ENCODE measurements around the gene KLHL36. TPM values are rescaled to one million over a fixed set of nuclear protein-coding genes. Genes with fewer than 3 reads are reported as not detected.

KLHL36 gene
- total RNA-seq, 1 donor from 2014 or later = 43.8 TPM

DNA sequence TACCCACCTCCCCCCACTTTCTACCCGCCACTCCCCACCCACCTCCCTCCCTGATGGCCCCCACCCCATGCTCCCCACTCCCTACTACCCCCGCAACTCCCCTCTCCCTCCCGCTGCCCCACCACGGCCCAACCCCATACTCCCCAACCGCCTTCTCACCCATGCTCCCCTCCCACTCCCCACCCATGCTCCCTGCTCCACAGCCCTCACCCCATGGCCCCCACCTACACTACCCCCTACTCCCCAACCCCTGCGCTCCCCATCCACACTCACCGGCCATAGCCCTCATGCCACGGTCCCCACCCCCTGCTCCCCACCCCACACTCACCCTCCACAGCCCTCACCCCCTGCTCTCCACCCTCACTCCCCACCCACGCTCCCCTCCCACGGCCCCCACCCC lies 44.4 kb upstream of the KLHL36 start:
- H3K4me3 Mint-ChIP-seq (ENCODE audit: unreplicated experiment) = no peak overlapping the region

DNA sequence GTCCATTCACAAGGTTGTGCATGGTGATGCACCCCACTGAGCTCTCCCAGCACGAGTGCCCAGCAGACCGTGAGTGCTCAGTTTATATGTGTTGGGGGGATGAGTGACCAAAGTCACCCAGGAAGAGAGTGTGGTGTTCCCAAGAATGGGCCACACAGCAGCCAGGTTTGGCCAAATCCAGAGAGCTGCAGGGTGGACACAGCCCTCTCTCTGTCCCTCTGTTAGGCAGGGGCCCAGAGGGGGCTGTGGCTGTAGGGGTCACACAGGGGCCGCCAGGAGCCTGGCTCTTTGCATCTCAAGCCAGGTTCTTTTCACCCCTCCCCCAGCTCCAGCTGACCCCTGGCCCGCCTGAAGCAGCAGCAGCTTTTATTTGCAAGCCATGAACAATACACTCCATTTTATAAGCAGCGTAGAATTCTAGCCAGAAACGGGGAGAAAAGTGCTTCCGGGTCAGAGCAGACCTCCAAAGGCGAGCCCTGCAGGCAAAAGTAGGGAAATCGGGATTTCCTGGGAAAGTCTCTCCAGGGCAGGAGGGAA lies 43.8 kb upstream of the KLHL36 start:
- TF ChIP-seq, protein P1, sequence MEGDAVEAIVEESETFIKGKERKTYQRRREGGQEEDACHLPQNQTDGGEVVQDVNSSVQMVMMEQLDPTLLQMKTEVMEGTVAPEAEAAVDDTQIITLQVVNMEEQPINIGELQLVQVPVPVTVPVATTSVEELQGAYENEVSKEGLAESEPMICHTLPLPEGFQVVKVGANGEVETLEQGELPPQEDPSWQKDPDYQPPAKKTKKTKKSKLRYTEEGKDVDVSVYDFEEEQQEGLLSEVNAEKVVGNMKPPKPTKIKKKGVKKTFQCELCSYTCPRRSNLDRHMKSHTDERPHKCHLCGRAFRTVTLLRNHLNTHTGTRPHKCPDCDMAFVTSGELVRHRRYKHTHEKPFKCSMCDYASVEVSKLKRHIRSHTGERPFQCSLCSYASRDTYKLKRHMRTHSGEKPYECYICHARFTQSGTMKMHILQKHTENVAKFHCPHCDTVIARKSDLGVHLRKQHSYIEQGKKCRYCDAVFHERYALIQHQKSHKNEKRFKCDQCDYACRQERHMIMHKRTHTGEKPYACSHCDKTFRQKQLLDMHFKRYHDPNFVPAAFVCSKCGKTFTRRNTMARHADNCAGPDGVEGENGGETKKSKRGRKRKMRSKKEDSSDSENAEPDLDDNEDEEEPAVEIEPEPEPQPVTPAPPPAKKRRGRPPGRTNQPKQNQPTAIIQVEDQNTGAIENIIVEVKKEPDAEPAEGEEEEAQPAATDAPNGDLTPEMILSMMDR (IDR thresholded peaks at IDR 0.05) = no peak
- no peak for DNase-seq (ENCODE audit: low spot score)
- H3K27me3 Mint-ChIP-seq (ENCODE audit: low read depth) = no peaks in the 10 kb centered on the region
- peaks cover 3% of the 10 kb centered on the region for H3K9me3 Mint-ChIP-seq (ENCODE audit: low read depth)
- peaks cover 41% of the 10 kb centered on the region for H3K4me1 Mint-ChIP-seq (ENCODE audit: low read depth)
- no peak overlapping the region for H3K27ac Mint-ChIP-seq (ENCODE audit: unreplicated experiment)
- H3K4me3 Mint-ChIP-seq (ENCODE audit: unreplicated experiment) = no peak overlapping the region
- H3K36me3 Mint-ChIP-seq (ENCODE audit: low read depth) = peaks cover 3% of the 10 kb centered on the region

More for the DNA sequence above, 44.4 kb upstream of the KLHL36 start:
- peaks cover 3% of the 10 kb centered on the region for H3K36me3 Mint-ChIP-seq (ENCODE audit: low read depth)
- DNase-seq (ENCODE audit: low spot score) = no peak
- no peaks in the 10 kb centered on the region for H3K27me3 Mint-ChIP-seq (ENCODE audit: low read depth)
- TF ChIP-seq, protein P1 (IDR thresholded peaks at IDR 0.05) = no peak
- peaks cover 47% of the 10 kb centered on the region for H3K4me1 Mint-ChIP-seq (ENCODE audit: low read depth)
- peak overlapping the region; percentile 65 for H3K27ac Mint-ChIP-seq (ENCODE audit: unreplicated experiment)
- H3K9me3 Mint-ChIP-seq (ENCODE audit: low read depth) = peaks cover 3% of the 10 kb centered on the region

DNA sequence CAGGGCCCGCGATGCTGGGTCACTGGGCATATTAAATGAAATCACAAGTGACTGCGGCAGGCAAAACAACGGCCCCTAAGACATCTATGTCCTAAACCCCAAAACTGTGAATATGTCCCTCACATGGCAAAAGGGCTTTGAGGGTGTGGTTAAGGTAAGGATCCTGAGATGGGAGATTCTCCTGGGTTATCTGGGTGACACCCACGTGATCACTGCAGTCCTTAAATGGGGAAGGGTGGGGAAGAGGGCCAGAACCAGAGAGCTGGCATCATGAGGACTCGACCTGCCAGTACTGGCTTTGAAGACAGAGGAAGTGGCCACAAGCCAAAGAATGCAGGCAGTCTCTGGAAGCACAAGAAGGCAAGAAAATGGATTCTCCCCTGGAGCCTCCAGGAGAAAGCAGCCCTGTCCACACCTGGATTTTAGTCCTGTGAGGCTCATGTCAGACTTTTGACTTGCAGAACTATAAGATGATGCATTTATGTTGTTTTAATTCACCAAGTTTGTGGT lies 42.9 kb upstream of the KLHL36 start:
- H3K36me3 Mint-ChIP-seq (ENCODE audit: low read depth) = peaks cover 3% of the 10 kb centered on the region
- H3K4me3 Mint-ChIP-seq (ENCODE audit: unreplicated experiment) = no peak overlapping the region
- no peaks in the 10 kb centered on the region for H3K27me3 Mint-ChIP-seq (ENCODE audit: low read depth)
- H3K4me1 Mint-ChIP-seq (ENCODE audit: low read depth) = peaks cover 32% of the 10 kb centered on the region
- peaks cover 3% of the 10 kb centered on the region for H3K9me3 Mint-ChIP-seq (ENCODE audit: low read depth)
- no peak for DNase-seq (ENCODE audit: low spot score)
- TF ChIP-seq, protein P1 (IDR thresholded peaks at IDR 0.05) = no peak
- H3K27ac Mint-ChIP-seq (ENCODE audit: unreplicated experiment) = no peak overlapping the region

DNA sequence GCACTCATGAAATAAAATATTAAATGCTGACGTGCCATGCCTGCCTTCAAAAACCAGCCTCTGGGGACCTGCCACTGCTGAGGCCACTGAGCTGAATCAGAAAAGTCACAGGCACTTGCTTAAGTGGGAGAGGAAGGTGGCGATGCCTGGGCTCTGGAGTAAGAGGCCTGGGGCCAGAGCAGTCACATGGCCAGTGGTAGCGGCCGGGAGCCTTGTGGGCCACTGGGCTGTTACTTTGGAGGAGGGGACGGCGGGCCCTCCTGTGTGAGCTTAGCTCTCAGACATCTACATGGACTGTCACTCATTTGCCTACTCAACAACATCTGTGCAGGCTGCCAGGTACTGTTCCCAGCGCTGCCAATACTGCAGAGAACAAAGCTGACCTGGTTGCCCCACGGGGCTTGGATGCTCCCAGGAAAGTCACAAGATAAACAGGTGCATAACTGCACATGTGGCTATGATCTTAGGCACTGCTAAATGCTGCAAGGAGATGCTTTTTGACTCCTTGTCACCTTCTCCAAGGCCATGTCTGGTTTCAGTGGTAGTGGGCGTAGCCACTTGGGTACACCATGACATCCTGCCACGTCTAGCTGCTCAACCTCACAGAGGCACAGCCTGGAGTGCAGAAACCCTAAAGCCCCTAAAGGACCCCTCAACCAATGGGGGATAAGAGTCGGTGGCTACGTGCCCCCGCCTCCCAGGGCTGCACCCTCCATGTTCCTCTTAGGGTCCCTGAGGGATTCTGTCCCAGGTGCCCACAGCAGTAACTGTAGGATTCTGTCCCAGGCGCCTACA lies 42.0 kb upstream of the KLHL36 start:
- no peak overlapping the region for H3K27ac Mint-ChIP-seq (ENCODE audit: unreplicated experiment)
- TF ChIP-seq, protein P1 (IDR thresholded peaks at IDR 0.05) = no peak
- no peaks in the 10 kb centered on the region for H3K27me3 Mint-ChIP-seq (ENCODE audit: low read depth)
- peaks cover 3% of the 10 kb centered on the region for H3K36me3 Mint-ChIP-seq (ENCODE audit: low read depth)
- peaks cover 3% of the 10 kb centered on the region for H3K9me3 Mint-ChIP-seq (ENCODE audit: low read depth)
- peaks cover 30% of the 10 kb centered on the region for H3K4me1 Mint-ChIP-seq (ENCODE audit: low read depth)
- H3K4me3 Mint-ChIP-seq (ENCODE audit: unreplicated experiment) = no peak overlapping the region
- no peak for DNase-seq (ENCODE audit: low spot score)

DNA sequence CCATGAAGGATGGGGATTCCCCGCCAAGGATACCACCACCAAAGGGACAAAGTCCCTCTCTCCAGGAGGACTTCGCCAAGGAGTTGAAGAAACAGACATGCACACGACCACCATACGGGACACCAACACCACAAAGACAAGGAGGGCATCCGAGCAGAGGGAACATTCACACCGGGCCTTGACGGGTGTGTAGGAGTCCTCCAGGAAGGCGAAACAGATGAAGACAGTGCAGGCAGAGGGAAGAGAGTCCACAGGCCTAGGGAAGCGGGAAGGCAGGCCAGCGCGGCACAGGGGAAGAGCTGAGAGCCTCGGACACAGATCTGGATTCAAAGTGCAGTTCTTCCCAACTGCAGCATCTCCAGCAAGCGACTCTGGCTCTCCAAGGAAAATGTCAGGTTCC lies 41.2 kb upstream of the KLHL36 start:
- Mint-ChIP-seq H3K27ac (ENCODE audit: unreplicated experiment) (no peak overlapping the region), H3K9me3 (ENCODE audit: low read depth) (peaks cover 3% of the 10 kb centered on the region), H3K36me3 (ENCODE audit: low read depth) (peaks cover 3% of the 10 kb centered on the region), H3K4me1 (ENCODE audit: low read depth) (peaks cover 27% of the 10 kb centered on the region), H3K27me3 (ENCODE audit: low read depth) (no peaks in the 10 kb centered on the region), H3K4me3 (ENCODE audit: unreplicated experiment) (no peak overlapping the region)
- TF ChIP-seq, protein P1 (IDR thresholded peaks at IDR 0.05) = no peak
- no peak for DNase-seq (ENCODE audit: low spot score)
